ENCODE measurements around the gene AUTS2.

GRCh38 chr7:69895446-69895845 lies 297.2 kb downstream of the AUTS2 start:
- TF ChIP-seq TAF1 (IDR thresholded peaks at IDR 0.05; ENCODE audit: borderline replicate concordance, low read depth, low read length), result no peak
- no peak for TF ChIP-seq POLR2AphosphoS5 (IDR thresholded peaks at IDR 0.05; ENCODE audit: low read depth, low read length)
- TF ChIP-seq POLR2A (IDR thresholded peaks at IDR 0.05; ENCODE audit: low read depth, low read length), result no peak
